ENCODE results near the gene DPAGT1.

GRCh38 chr11:119149018-119149785, 47.5 kb upstream of the DPAGT1 start, which contains the start of gene ABCG4:
- no peak for TF ChIP-seq CTCF (IDR thresholded peaks at IDR 0.05)
- TF ChIP-seq EP300 (IDR thresholded peaks at IDR 0.05), result no peak
- no peak for TF ChIP-seq POLR2A (IDR thresholded peaks at IDR 0.05)
- TF ChIP-seq POLR2AphosphoS5 (IDR thresholded peaks at IDR 0.05), result no peak
